ENCODE measurements around the gene YDJC. TPM values are rescaled to one million over a fixed set of nuclear protein-coding genes. Genes with fewer than 3 reads are reported as not detected.

The YDJC gene
- total and polyA plus RNA-seq, 9 of the 15 experiments (the other 6 are each of a cell fraction or from before 2014, with no cell fraction given) = 13.5 to 871 (median 164) TPM

GRCh38 chr22:21602579-21602978 is 27.2 kb downstream of the YDJC start (continued):
- TF ChIP-seq YY1 (IDR thresholded peaks at IDR 0.05; ENCODE audit: borderline replicate concordance in 1 of 3, control insufficient read depth in 1 of 3, extremely low read depth in 1 of 3, insufficient read depth in 3 of 3, insufficient read length in 1 of 3, insufficient replicate concordance in 2 of 3, low read depth in 1 of 3, low read length in 2 of 3) (peak in 1 of 3 experiments; percentile 35), IRF2 (CRISPR knock-in tag; IDR thresholded peaks at IDR 0.05) (peak; percentile 93), FOXA3 (CRISPR knock-in tag; conservative IDR thresholded peaks at IDR 0.05 in 1 of 2, IDR thresholded peaks at IDR 0.05 in 1 of 2) (peak in 1 of 2 experiments; percentile 69; a peak in 1 of 4 replicates), STAG1 (CRISPR knock-in tag; IDR thresholded peaks at IDR 0.05; ENCODE audit: borderline replicate concordance) (0 out of 2 replicates have a peak, but pooled peaks have one; percentile 24), ZNF518B (CRISPR knock-in tag; IDR thresholded peaks at IDR 0.05) (no peak), MAFK (IDR thresholded peaks at IDR 0.05; ENCODE audit: low read length) (no peak), CEBPG (CRISPR knock-in tag; IDR thresholded peaks at IDR 0.05) (0 out of 2 replicates have a peak, but pooled peaks have one; percentile 12), CEBPG (tag; conservative IDR thresholded peaks at IDR 0.05 in 1 of 2, IDR thresholded peaks at IDR 0.05 in 1 of 2) (no peak), ZNF583 (CRISPR knock-in tag; IDR thresholded peaks at IDR 0.05) (no peak), WHSC1 (IDR thresholded peaks at IDR 0.05; ENCODE audit: low read length) (peak; percentile 13), TRIM24 (IDR thresholded peaks at IDR 0.05) (no peak), TGIF2 (CRISPR knock-in tag; IDR thresholded peaks at IDR 0.05) (no peak), ATF2 (CRISPR knock-in tag; IDR thresholded peaks at IDR 0.05) (0 out of 2 replicates have a peak, but pooled peaks have one; percentile 63), ZNF444 (CRISPR knock-in tag; IDR thresholded peaks at IDR 0.05) (no peak), SMAD4 (CRISPR knock-in tag; conservative IDR thresholded peaks at IDR 0.05) (no peak), CXXC5 (CRISPR knock-in tag; IDR thresholded peaks at IDR 0.05) (no peak), PHB (CRISPR knock-in tag; IDR thresholded peaks at IDR 0.05) (peak; percentile 87; the same call in 1 of the 2 replicates), NCOA4 (IDR thresholded peaks at IDR 0.05; ENCODE audit: partially characterized antibody) (no peak), SREBF2 (CRISPR knock-in tag; IDR thresholded peaks at IDR 0.05) (no peak), PHF20 (IDR thresholded peaks at IDR 0.05; ENCODE audit: partially characterized antibody) (no peak)
- TF ChIP-seq, protein P1, sequence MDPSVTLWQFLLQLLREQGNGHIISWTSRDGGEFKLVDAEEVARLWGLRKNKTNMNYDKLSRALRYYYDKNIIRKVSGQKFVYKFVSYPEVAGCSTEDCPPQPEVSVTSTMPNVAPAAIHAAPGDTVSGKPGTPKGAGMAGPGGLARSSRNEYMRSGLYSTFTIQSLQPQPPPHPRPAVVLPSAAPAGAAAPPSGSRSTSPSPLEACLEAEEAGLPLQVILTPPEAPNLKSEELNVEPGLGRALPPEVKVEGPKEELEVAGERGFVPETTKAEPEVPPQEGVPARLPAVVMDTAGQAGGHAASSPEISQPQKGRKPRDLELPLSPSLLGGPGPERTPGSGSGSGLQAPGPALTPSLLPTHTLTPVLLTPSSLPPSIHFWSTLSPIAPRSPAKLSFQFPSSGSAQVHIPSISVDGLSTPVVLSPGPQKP (CRISPR knock-in tag; IDR thresholded peaks at IDR 0.05) = 0 out of 2 replicates have a peak, but pooled peaks have one; percentile 60
- TF ChIP-seq, protein P2, sequence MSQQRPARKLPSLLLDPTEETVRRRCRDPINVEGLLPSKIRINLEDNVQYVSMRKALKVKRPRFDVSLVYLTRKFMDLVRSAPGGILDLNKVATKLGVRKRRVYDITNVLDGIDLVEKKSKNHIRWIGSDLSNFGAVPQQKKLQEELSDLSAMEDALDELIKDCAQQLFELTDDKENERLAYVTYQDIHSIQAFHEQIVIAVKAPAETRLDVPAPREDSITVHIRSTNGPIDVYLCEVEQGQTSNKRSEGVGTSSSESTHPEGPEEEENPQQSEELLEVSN (IDR thresholded peaks at IDR 0.05; ENCODE audit: borderline replicate concordance in 1 of 2, extremely low read depth in 1 of 2, insufficient read depth in 1 of 2, insufficient read length in 1 of 2, low read depth in 1 of 2, low read length in 1 of 2, poor library complexity in 1 of 2, severe bottlenecking in 1 of 2) = peak in 1 of 2 experiments; percentile 7

Data from K562 (cell line).